GM12878 (cell line): ENCODE data around the gene FOXJ3. TPM values are rescaled to one million over a fixed set of nuclear protein-coding genes. Genes with fewer than 3 reads are reported as not detected.

Experiments used
- ATAC-seq: fragments of 200-7000 bp; cut with Tn5 transposase; 3 replicates; pipeline ENCODE4 v1.9.1; 2020; ENCODE audit warnings: mild to moderate bottlenecking, moderate library complexity
- BruUV-seq: library from RNA; stranded (reverse); fragments of 400-500 nt; replicated peaks from 2 replicates; lab custom pipeline; 2021; lab: Mats Ljungman, UMichigan
- CTCF ChIA-PET: fragments of 300-600 bp; sonication (Branson Sonifier 250); formaldehyde crosslinking; extraction: SDS; loops from one replicate; lab custom pipeline; 2021; ENCODE audit warnings: inconsistent platforms; lab: Yijun Ruan, JAX
- POLR2A ChIA-PET: fragments of 350-600 bp; formaldehyde crosslinking; extraction: SDS; loops from one replicate; lab custom pipeline; 2021; ENCODE audit warnings: inconsistent platforms; lab: Charles Lee
- RAD21 ChIA-PET: fragments of 300-600 bp; sonication (Branson Sonifier 250); formaldehyde crosslinking; loops from one replicate; lab custom pipeline; 2023; ENCODE audit warnings: antibody characterized with exemption; ENCODE audit not compliant: unreplicated experiment; lab: Charles Lee
- SMC1A ChIA-PET: fragments of 300-600 bp; sonication (Branson Sonifier 250); formaldehyde crosslinking; loops from one replicate; lab custom pipeline; 2023; ENCODE audit not compliant: unreplicated experiment, uncharacterized antibody; lab: Charles Lee
- DNase-seq: peaks from one replicate; pipeline ENCODE4 v3.0.0-alpha.2; 2011; ENCODE audit warnings: low read depth, low spot score
- FAIRE-seq: peaks from 3 replicates; lab custom pipeline; 2011; peaks lifted over from hg19 to GRCh38; lab: Jason Lieb, UNC
- H2AFZ ChIP-seq: 2 replicates; pipeline ENCODE4 v1.6.0; 2011; ENCODE audit warnings: low read depth, low read length, control low read depth; ENCODE audit not compliant: control insufficient read depth
- H3K27ac ChIP-seq: 2 replicates; pipeline ENCODE4 v1.5.1; 2011; ENCODE audit warnings: control low read depth; ENCODE audit not compliant: control insufficient read depth, insufficient read depth
- H3K27me3 ChIP-seq, 2 experiments: replicated peaks in 1 of 2; 2 replicates each; pipeline versions ENCODE4 v1.6.0 to v1.6.1; 2011; ENCODE audit warnings: low read length in 1 of 2; ENCODE audit not compliant: control insufficient read depth in 2 of 2, insufficient read depth in 2 of 2
- H3K36me3 ChIP-seq, 2 experiments: 2 replicates each; pipeline ENCODE4 v1.5.1; 2011; ENCODE audit warnings: low read length in 1 of 2; ENCODE audit not compliant: control insufficient read depth in 2 of 2, insufficient read depth in 2 of 2
- H3K4me1 ChIP-seq: 2 replicates; pipeline ENCODE4 v1.6.1; 2011; ENCODE audit warnings: mild to moderate bottlenecking, low read length, moderate library complexity, mixed read lengths; ENCODE audit not compliant: control insufficient read depth, insufficient read depth
- H3K4me2 ChIP-seq: 2 replicates; pipeline ENCODE4 v1.6.0; 2011; ENCODE audit warnings: control low read depth; ENCODE audit not compliant: control insufficient read depth, insufficient read depth
- H3K4me3 ChIP-seq: fragments of 200-600 bp; sonication (generic); 2 replicates; pipeline ENCODE4 v1.5.1; 2016
- H3K79me2 ChIP-seq: 2 replicates; pipeline ENCODE4 v1.6.0; 2011; ENCODE audit warnings: low read length; ENCODE audit not compliant: control insufficient read depth, insufficient read depth
- H3K9ac ChIP-seq: 2 replicates; pipeline ENCODE4 v1.8.0; 2011; ENCODE audit warnings: low read length, control low read depth, mixed read lengths; ENCODE audit not compliant: control insufficient read depth, insufficient read depth
- H3K9me3 ChIP-seq: replicated peaks from 3 replicates; pipeline ENCODE4 v1.5.1; 2011; ENCODE audit warnings: mild to moderate bottlenecking, low read length; ENCODE audit not compliant: control insufficient read depth, insufficient read depth
- H4K20me1 ChIP-seq: 2 replicates; pipeline ENCODE4 v1.6.0; 2011; ENCODE audit not compliant: control insufficient read depth, insufficient read depth
- BHLHE40 ChIP-seq, 2 experiments: fragments of 450-650 bp in 1 of 2; IDR thresholded peaks; 2 replicates each; pipeline ENCODE4 v1.6.1; 2011 to 2017; ENCODE audit warnings: low read depth in 2 of 2, borderline replicate concordance in 1 of 2, improper control_type of control experiment in 1 of 2, low read length in 1 of 2, mild to moderate bottlenecking in 1 of 2
- CREB1 ChIP-seq: IDR thresholded peaks from 2 replicates; pipeline ENCODE4 v1.6.1; 2012; ENCODE audit warnings: low read depth, mild to moderate bottlenecking, inconsistent platforms
- MEF2A ChIP-seq: IDR thresholded peaks from 2 replicates; pipeline ENCODE4 v1.6.1; 2011; ENCODE audit warnings: low read depth, mild to moderate bottlenecking, low read length, moderate library complexity; ENCODE audit not compliant: insufficient read depth
- MYB ChIP-seq: fragments of 150-350 bp; IDR thresholded peaks from 2 replicates; pipeline ENCODE4 v1.6.1; 2014; ENCODE audit warnings: mild to moderate bottlenecking, low read depth, low read length, borderline replicate concordance
- MYC ChIP-seq: IDR thresholded peaks from 2 replicates; pipeline ENCODE4 v1.6.1; 2011; ENCODE audit warnings: mild to moderate bottlenecking, low read length, moderate library complexity, inconsistent platforms; ENCODE audit not compliant: insufficient read depth, insufficient replicate concordance, insufficient read length, severe bottlenecking
- PBX3 ChIP-seq: IDR thresholded peaks from 2 replicates; pipeline ENCODE4 v1.6.1; 2011; ENCODE audit warnings: mild to moderate bottlenecking, low read depth, low read length, moderate library complexity; ENCODE audit not compliant: insufficient replicate concordance
- POLR2A ChIP-seq: IDR thresholded peaks from 2 replicates; pipeline ENCODE4 v1.6.1; 2011; ENCODE audit warnings: low read depth, mild to moderate bottlenecking, low read length
- POLR2AphosphoS2 ChIP-seq: IDR thresholded peaks from 2 replicates; pipeline ENCODE4 v1.6.1; 2011; ENCODE audit warnings: low read depth, mild to moderate bottlenecking, low read length, improper control_type of control experiment, moderate library complexity
- PRDM15 ChIP-seq: fragments of 450-650 bp; formaldehyde crosslinking; IDR thresholded peaks from 2 replicates; pipeline ENCODE4 v1.4.0; 2020; ENCODE audit warnings: mild to moderate bottlenecking, moderate library complexity
- RUNX3 ChIP-seq: IDR thresholded peaks from 2 replicates; pipeline ENCODE4 v1.6.1; 2012; ENCODE audit warnings: low read length, inconsistent platforms
- SIX5 ChIP-seq: IDR thresholded peaks from 2 replicates; pipeline ENCODE4 v1.6.1; 2011; ENCODE audit warnings: mild to moderate bottlenecking, low read depth, low read length, moderate library complexity; ENCODE audit not compliant: severe bottlenecking
- STAT3 ChIP-seq: IDR thresholded peaks from 2 replicates; pipeline ENCODE4 v1.6.1; 2011; ENCODE audit warnings: low read depth, low read length, improper control_type of control experiment
- SUZ12 ChIP-seq: fragments of 200-600 bp; sonication (generic); IDR thresholded peaks from one replicate; pipeline ENCODE4 v1.6.1; 2018; ENCODE audit warnings: antibody characterized with exemption, mild to moderate bottlenecking; ENCODE audit not compliant: unreplicated experiment
- WGBS: methylation state at CpG from one replicate; pipeline ENCODE4 v1.1.6; 2016; ENCODE audit warnings: low lambda C conversion rate; ENCODE audit not compliant: insufficient replicate concordance, insufficient coverage; ENCODE audit errors: missing lambda C conversion rate; 5-methylcytosine and 5-hydroxymethylcytosine counted together
- in situ Hi-C: fragments of 300-500 bp; cut with MboI; formaldehyde crosslinking; loops from 9 replicates; pipeline ENCODE4 v1.14.3; 2018; ENCODE audit warnings: mixed read lengths
- intact Hi-C: fragments of 100-400 bp; cut with micrococcal nuclease; formaldehyde crosslinking; loops from one replicate; pipeline ENCODE4 v1.14.2; 2022; ENCODE audit not compliant: unreplicated experiment
- polyA plus RNA-seq, 11 experiments: library from polyadenylated mRNA; depleted of rRNA in 4 of 11; unstranded in 6 of 11; stranded (reverse) in 5 of 11; fragments of >200 nt; fragmentation: Nextera tagmentation in 4 of 11; fragmentation: Illumina TruSeq in 1 of 11; extraction: Ambion mirVana in 4 of 11; extraction: Trizol in 1 of 11; gene quantifications; 1 replicate in 1 of 11; 2 replicates in 10 of 11; pipeline versions ENCODE4 v1.2.1 to v1.2.3, GENCODE V29; 2011 to 2016; ENCODE audit warnings: inconsistent platforms in 2 of 11, missing spikeins in 2 of 11, low read depth in 1 of 11
- total RNA-seq, 4 experiments: library from RNA; depleted of rRNA in 3 of 4; stranded (reverse); fragments of >200 nt in 3 of 4; fragmentation: Illumina TruSeq in 1 of 4; extraction: Trizol in 1 of 4; gene quantifications; 2 replicates each; pipeline versions ENCODE4 v1.2.1 to v1.2.3, GENCODE V29; 2013 to 2021
- TF ChIP-seq, protein P1 (sequence below): fragments of 450-650 bp; IDR thresholded peaks from 2 replicates; pipeline ENCODE4 v1.6.1; 2018; ENCODE audit warnings: borderline replicate concordance, mild to moderate bottlenecking; ENCODE audit not compliant: partially characterized antibody
- TF ChIP-seq, protein P2 (sequence below): IDR thresholded peaks from 2 replicates; pipeline ENCODE4 v1.6.1; 2011; ENCODE audit warnings: borderline replicate concordance, low read depth, mild to moderate bottlenecking, moderate library complexity, mixed read lengths, low read length; ENCODE audit not compliant: insufficient read depth; ENCODE audit errors: extremely low read length

The FOXJ3 gene
- total and polyA plus RNA-seq, 10 of the 15 experiments (the other 5 are each of a cell fraction or from before 2014, with no cell fraction given) = 9.5 to 54.2 (median 24.7) TPM

- in situ Hi-C loops = no loop called here
- Histone ChIP-seq H4K20me1 (no peaks in the 10 kb centered on the region), H3K79me2 (peaks cover 1% of the 10 kb centered on the region), H3K4me2 (no peak overlapping the region), H3K4me1 (no peaks in the 10 kb centered on the region), H3K4me3 (no peak overlapping the region), H3K36me3 (peaks cover 0 to 3% of the 10 kb centered on the region in 2 experiments; a peak in 1 of 4 replicates), H2AFZ (no peak overlapping the region), H3K9ac (no peak overlapping the region), H3K27ac (no peak overlapping the region), H3K27me3 (no peaks in the 10 kb centered on the region), H3K9me3 (no peaks in the 10 kb centered on the region)
- DNase-seq = no peak
- ATAC-seq = no peak
- 86% methylated on average over 6 of the region's 6 CpGs for WGBS
- no peak for FAIRE-seq
- SMC1A ChIA-PET = no interaction called here
- CTCF ChIA-PET = no interaction called here
- POLR2A ChIA-PET = no interaction called here
- RAD21 ChIA-PET = no interaction called here
- BruUV-seq = no TSS peak
- intact Hi-C loops = no loop called here
- TF ChIP-seq, protein P1, sequence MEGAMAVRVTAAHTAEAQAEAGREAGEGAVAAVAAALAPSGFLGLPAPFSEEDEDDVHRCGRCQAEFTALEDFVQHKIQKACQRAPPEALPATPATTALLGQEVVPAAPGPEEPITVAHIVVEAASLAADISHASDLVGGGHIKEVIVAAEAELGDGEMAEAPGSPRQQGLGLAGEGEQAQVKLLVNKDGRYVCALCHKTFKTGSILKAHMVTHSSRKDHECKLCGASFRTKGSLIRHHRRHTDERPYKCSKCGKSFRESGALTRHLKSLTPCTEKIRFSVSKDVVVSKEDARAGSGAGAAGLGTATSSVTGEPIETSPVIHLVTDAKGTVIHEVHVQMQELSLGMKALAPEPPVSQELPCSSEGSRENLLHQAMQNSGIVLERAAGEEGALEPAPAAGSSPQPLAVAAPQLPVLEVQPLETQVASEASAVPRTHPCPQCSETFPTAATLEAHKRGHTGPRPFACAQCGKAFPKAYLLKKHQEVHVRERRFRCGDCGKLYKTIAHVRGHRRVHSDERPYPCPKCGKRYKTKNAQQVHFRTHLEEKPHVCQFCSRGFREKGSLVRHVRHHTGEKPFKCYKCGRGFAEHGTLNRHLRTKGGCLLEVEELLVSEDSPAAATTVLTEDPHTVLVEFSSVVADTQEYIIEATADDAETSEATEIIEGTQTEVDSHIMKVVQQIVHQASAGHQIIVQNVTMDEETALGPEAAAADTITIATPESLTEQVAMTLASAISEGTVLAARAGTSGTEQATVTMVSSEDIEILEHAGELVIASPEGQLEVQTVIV = no peak
- TF ChIP-seq BHLHE40 (IDR thresholded peaks at IDR 0.05; ENCODE audit: borderline replicate concordance in 1 of 2, low read depth in 2 of 2, low read length in 1 of 2) = no peak
- TF ChIP-seq, protein P2, sequence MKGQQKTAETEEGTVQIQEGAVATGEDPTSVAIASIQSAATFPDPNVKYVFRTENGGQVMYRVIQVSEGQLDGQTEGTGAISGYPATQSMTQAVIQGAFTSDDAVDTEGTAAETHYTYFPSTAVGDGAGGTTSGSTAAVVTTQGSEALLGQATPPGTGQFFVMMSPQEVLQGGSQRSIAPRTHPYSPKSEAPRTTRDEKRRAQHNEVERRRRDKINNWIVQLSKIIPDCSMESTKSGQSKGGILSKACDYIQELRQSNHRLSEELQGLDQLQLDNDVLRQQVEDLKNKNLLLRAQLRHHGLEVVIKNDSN = no peak
- no peak for TF ChIP-seq CREB1
- no peak for TF ChIP-seq POLR2A
- no peak for TF ChIP-seq SIX5
- no peak for TF ChIP-seq MYC
- TF ChIP-seq SUZ12 = no peak
- no peak for TF ChIP-seq MEF2A
- no peak for TF ChIP-seq STAT3
- no peak for TF ChIP-seq RUNX3
- no peak for TF ChIP-seq PBX3
- no peak for TF ChIP-seq MYB
- no peak for TF ChIP-seq PRDM15
- no peak for TF ChIP-seq POLR2AphosphoS2
These were observed 106.1 kb downstream of the FOXJ3 start for GRCh38 chr1:42228938-42229337.
